HS-27A (cell line): ENCODE results near the gene C13orf42.

Experiments used
- DNase-seq: peaks from one replicate; pipeline ENCODE4 v3.0.0-alpha.2; 2012; ENCODE audit warnings: low read depth, missing footprints

C13orf42 gene

DNA sequence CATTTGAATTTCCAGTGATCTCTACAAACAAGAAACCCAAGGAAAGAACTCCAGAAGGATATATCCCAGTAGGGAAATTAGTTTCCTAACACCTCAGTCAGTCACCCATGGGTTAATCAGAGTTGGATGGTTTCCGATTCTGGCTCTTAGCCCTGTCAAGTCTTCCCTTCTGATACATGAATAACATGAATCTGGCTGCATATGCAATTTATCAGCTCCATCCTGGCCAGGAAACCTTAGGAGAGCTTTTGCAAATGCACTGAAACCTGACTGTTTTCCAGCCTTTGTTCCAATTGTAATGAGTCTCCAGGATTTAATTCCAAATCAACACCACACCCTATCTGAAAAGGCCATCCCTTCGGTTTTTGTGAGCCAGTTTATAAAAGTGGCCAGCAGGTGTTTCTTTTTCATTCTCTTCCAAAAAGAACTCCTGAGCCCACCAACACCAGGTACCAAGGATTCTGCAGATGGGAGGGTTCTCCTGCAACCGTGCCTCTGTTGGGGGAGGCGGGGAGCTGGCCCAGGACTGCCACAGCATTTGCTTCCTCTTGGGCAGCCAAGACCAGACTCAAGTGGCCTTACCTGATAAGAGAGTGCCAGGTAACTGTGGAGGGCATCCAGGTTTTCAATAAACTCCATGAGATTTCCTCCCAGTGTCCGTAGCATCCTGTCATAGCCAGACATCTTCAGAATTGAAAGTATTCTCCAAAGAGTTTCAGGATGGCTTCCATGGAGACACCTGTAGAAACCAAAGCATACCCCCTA is 77.5 kb downstream of the C13orf42 start:
- DNase-seq, result no peak

DNA sequence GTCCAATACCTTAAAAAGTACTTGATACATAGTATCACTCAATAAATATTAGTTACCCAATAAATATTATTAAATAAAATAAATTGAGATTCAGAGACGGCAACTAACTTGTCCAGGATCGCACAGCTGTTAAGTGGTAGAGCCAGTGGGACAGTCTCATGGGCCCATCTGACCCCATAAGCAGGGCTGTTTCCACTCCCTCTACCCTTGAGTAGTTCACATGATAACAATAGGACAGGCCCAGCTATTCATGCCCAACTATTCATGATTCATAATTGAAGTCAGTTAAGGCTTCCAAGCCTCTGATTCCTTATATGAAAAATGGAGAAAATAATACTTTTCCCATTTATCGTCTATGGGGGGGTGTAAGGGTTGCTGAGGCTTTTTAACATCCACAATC is 78.2 kb downstream of the C13orf42 start:
- DNase-seq, result no peak
